Measurements from ENCODE around the gene CEP20. TPM values are rescaled to one million over a fixed set of nuclear protein-coding genes. Genes with fewer than 3 reads are reported as not detected.

Gene CEP20
- total RNA-seq, 6 donors from 2014 or later: 7.7 to 45.2 (median 28.5) TPM

- no peak for DNase-seq
- ATAC-seq (ENCODE audit: low FRiP score in 2 of 2): no peak
- no peaks in the 10 kb centered on the region for H3K36me3 ChIP-seq
- TF ChIP-seq CTCF (IDR thresholded peaks at IDR 0.05) (no peak), EP300 (IDR thresholded peaks at IDR 0.05) (no peak), POLR2AphosphoS5 (IDR thresholded peaks at IDR 0.05) (no peak), POLR2A (IDR thresholded peaks at IDR 0.05) (no peak)
- peaks cover 0 to 16% (median 4%) of the 10 kb centered on the region in 4 donors for H3K4me1 ChIP-seq
- H3K9me3 ChIP-seq: peaks cover 3 to 10% (median 5%) of the 10 kb centered on the region in 4 donors
- no peak overlapping the region for H3K27ac ChIP-seq
- H3K27me3 ChIP-seq: no peaks in the 10 kb centered on the region
- H3K4me3 ChIP-seq: no peak overlapping the region
Observed at GRCh38 chr16:15816228-15816627, 72.2 kb downstream of the CEP20 start.

Small RNAs within 50 kb of the gene (small RNA-seq; reads per million reads assigned to genes)
- 0 reads per million in 4 donors for gene RNU6-213P

Other genes starting within 250 kb of the CEP20 start
- 10 to 100 TPM; 27.2 to 94.3 (median 71.3) TPM for gene MARF1, start 245.4 kb downstream of the CEP20 start, total RNA-seq
- 10 to 100 TPM; 19.5 to 63.9 (median 37.0) TPM for gene NDE1, start 238.4 kb downstream of the CEP20 start, total RNA-seq
- 100 to 1,000 TPM in 2 of 6 donors, 10 to 100 TPM in 4; 33.6 to 224 (median 87.4) TPM for gene MYH11, start 31.6 kb downstream of the CEP20 start, total RNA-seq
- gene ABCC1, start 61.0 kb upstream of the CEP20 start, total RNA-seq: 100 to 1,000 TPM in 1 of 6 donors, 10 to 100 TPM in 5; 35.4 to 106 (median 44.8) TPM